Smooth muscle cell (in vitro differentiated cells): ENCODE results near the gene CTSL. TPM values are rescaled to one million over a fixed set of nuclear protein-coding genes. Genes with fewer than 3 reads are reported as not detected.

Experiments
- DNase-seq: peaks from one replicate; lab custom pipeline; 2025; ENCODE audit not compliant: unreplicated experiment; lab: John Stamatoyannopoulos, UW
- H2AFZ ChIP-seq: fragments of 200-600 bp; sonication (generic); 2 replicates; pipeline ENCODE4 v1.6.0; 2016; ENCODE audit warnings: antibody characterized with exemption, low read depth, mild to moderate bottlenecking
- H3F3A ChIP-seq: fragments of 200-600 bp; sonication (generic); 2 replicates; pipeline ENCODE4 v1.6.0; 2017; ENCODE audit warnings: antibody characterized with exemption, low read depth
- H3K27ac ChIP-seq: fragments of 200-600 bp; sonication (generic); 2 replicates; pipeline ENCODE4 v1.5.1; 2016; ENCODE audit warnings: low read depth, mild to moderate bottlenecking
- H3K27me3 ChIP-seq: fragments of 200-600 bp; sonication (generic); 2 replicates; pipeline ENCODE4 v1.6.1; 2016; ENCODE audit warnings: low read depth, mild to moderate bottlenecking
- H3K36me3 ChIP-seq: fragments of 200-600 bp; sonication (generic); 2 replicates; pipeline ENCODE4 v1.5.1; 2016; ENCODE audit warnings: low read depth
- H3K4me1 ChIP-seq: fragments of 200-600 bp; sonication (generic); 2 replicates; pipeline ENCODE4 v1.5.1; 2016; ENCODE audit warnings: low read depth
- H3K4me2 ChIP-seq: fragments of 200-600 bp; sonication (generic); 2 replicates; pipeline ENCODE4 v1.6.0; 2016; ENCODE audit warnings: mild to moderate bottlenecking
- H3K4me3 ChIP-seq: fragments of 200-600 bp; sonication (generic); 2 replicates; pipeline ENCODE4 v1.5.1; 2016; ENCODE audit warnings: mild to moderate bottlenecking
- H3K79me2 ChIP-seq: fragments of 200-600 bp; sonication (generic); 2 replicates; pipeline ENCODE4 v1.6.0; 2016; ENCODE audit warnings: low read depth, mild to moderate bottlenecking
- H3K9ac ChIP-seq: fragments of 200-600 bp; sonication (generic); 2 replicates; pipeline ENCODE4 v1.6.0; 2016; ENCODE audit warnings: low read depth
- H3K9me3 ChIP-seq: fragments of 200-600 bp; sonication (generic); replicated peaks from 2 replicates; pipeline ENCODE4 v1.5.1; 2016; ENCODE audit warnings: low read depth
- H4K20me1 ChIP-seq: fragments of 200-600 bp; sonication (generic); 2 replicates; pipeline ENCODE4 v1.6.0; 2016; ENCODE audit warnings: low read depth
- CTCF ChIP-seq: fragments of 200-600 bp; sonication (generic); IDR thresholded peaks from 2 replicates; pipeline ENCODE4 v1.5.1; 2017; ENCODE audit warnings: borderline replicate concordance, mild to moderate bottlenecking, antibody characterized with exemption; ENCODE audit not compliant: insufficient read depth, poor library complexity, severe bottlenecking
- WGBS: methylation state at CpG from one replicate; pipeline ENCODE4 v1.1.7; 2016; ENCODE audit warnings: low lambda C conversion rate; 5-methylcytosine and 5-hydroxymethylcytosine counted together
- polyA plus RNA-seq: library from polyadenylated mRNA; unstranded; fragments of >200 nt; fragmentation: Nextera tagmentation; extraction: Ambion mirVana; gene quantifications from 2 replicates; pipeline ENCODE4 v1.2.1, GENCODE V29; 2016
- total RNA-seq: library from RNA; depleted of rRNA; stranded (reverse); fragments of >200 nt; gene quantifications from 2 replicates; pipeline ENCODE4 v1.2.3, GENCODE V29; 2014

CTSL gene
- total and polyA plus RNA-seq, 2 experiments from 2014 or later, result 144 to 174 TPM

- Histone ChIP-seq H3K4me2 (no peak overlapping the region), H3K4me3 (no peak overlapping the region), H4K20me1 (no peaks in the 10 kb centered on the region), H3F3A (no peaks in the 10 kb centered on the region), H3K4me1 (peaks cover 12% of the 10 kb centered on the region), H3K9me3 (no peaks in the 10 kb centered on the region), H3K9ac (no peak overlapping the region), H2AFZ (no peak overlapping the region), H3K36me3 (no peaks in the 10 kb centered on the region), H3K79me2 (no peaks in the 10 kb centered on the region), H3K27ac (no peak overlapping the region), H3K27me3 (no peaks in the 10 kb centered on the region)
- no peak for TF ChIP-seq CTCF
- no peak for DNase-seq
Observed at GRCh38 chr9:87765521-87765920, 39.6 kb downstream of the CTSL start.

- no peak overlapping the region for H2AFZ ChIP-seq
- no peak overlapping the region for H3K27ac ChIP-seq
- peaks cover 12% of the 10 kb centered on the region for H3K4me1 ChIP-seq
Observed at GRCh38 chr9:87766697-87767096, 40.8 kb downstream of the CTSL start.

GRCh38 chr9:87770616-87771315, 44.8 kb downstream of the CTSL start:
- no peak for TF ChIP-seq CTCF
- H3K9me3 ChIP-seq, result no peaks in the 10 kb centered on the region
- no peaks in the 10 kb centered on the region for H3F3A ChIP-seq
- no peaks in the 10 kb centered on the region for H3K27me3 ChIP-seq
- no peak overlapping the region for H3K9ac ChIP-seq
- H4K20me1 ChIP-seq, result no peaks in the 10 kb centered on the region
- no peak overlapping the region for H3K27ac ChIP-seq
- H3K4me1 ChIP-seq, result peaks cover 3% of the 10 kb centered on the region
- no peaks in the 10 kb centered on the region for H3K79me2 ChIP-seq
- peak overlapping the region; percentile 36 for H3K4me2 ChIP-seq
- WGBS, result 67% methylated on average over 18 of the region's 18 CpGs
- H3K4me3 ChIP-seq, result no peak overlapping the region
- DNase-seq, result no peak
- no peaks in the 10 kb centered on the region for H3K36me3 ChIP-seq
- H2AFZ ChIP-seq, result peak overlapping the region; percentile 72

More at GRCh38 chr9:87766697-87767096, 40.8 kb downstream of the CTSL start:
- no peak overlapping the region for H3K4me3 ChIP-seq
- H3K36me3 ChIP-seq, result no peaks in the 10 kb centered on the region
- H4K20me1 ChIP-seq, result no peaks in the 10 kb centered on the region
- H3F3A ChIP-seq, result no peaks in the 10 kb centered on the region
- no peaks in the 10 kb centered on the region for H3K9me3 ChIP-seq
- no peaks in the 10 kb centered on the region for H3K27me3 ChIP-seq
- H3K4me2 ChIP-seq, result no peak overlapping the region
- H3K9ac ChIP-seq, result no peak overlapping the region
- H3K79me2 ChIP-seq, result no peaks in the 10 kb centered on the region
- no peak for TF ChIP-seq CTCF
- WGBS, result 50% methylated on average over 1 of the region's 1 CpG
- no peak for DNase-seq
